H1 (cell line): ENCODE results near the gene IL1A. TPM values are rescaled to one million over a fixed set of nuclear protein-coding genes. Genes with fewer than 3 reads are reported as not detected.

Experiments
- CTCF ChIA-PET: fragments of 300-600 bp; sonication (Branson Sonifier 250); formaldehyde crosslinking; loops from one replicate; lab custom pipeline; 2021; ENCODE audit not compliant: partially characterized antibody; lab: Charles Lee
- POLR2A ChIA-PET: fragments of 300-600 bp; sonication (Branson Sonifier 250); formaldehyde crosslinking; loops from one replicate; lab custom pipeline; 2021; ENCODE audit warnings: inconsistent platforms; ENCODE audit not compliant: partially characterized antibody; lab: Charles Lee
- DNase-seq, 2 experiments: peaks; one replicate each; pipeline versions ENCODE4 v3.0.0 to v3.0.0-alpha.2; 2010 to 2022; ENCODE audit warnings: low spot score in 2 of 2, low read depth in 1 of 2, mixed read lengths in 1 of 2
- FAIRE-seq: peaks from 2 replicates; lab custom pipeline; 2011; peaks lifted over from hg19 to GRCh38; lab: Jason Lieb, UNC
- H2AFZ ChIP-seq: 2 replicates; pipeline ENCODE4 v1.8.1; 2012; ENCODE audit warnings: low read length, inconsistent platforms
- H2AK5ac ChIP-seq: 2 replicates; pipeline ENCODE4 v1.6.1; 2013; ENCODE audit warnings: low read depth, low read length
- H2BK120ac ChIP-seq: replicated peaks from 2 replicates; pipeline ENCODE3; 2013; ENCODE audit warnings: low read depth, low read length, inconsistent platforms
- H2BK12ac ChIP-seq: 2 replicates; pipeline ENCODE4 v1.6.1; 2013; ENCODE audit warnings: low read depth, low read length
- H2BK15ac ChIP-seq: 2 replicates; pipeline ENCODE4 v1.6.1; 2013; ENCODE audit warnings: low read length
- H2BK20ac ChIP-seq: 2 replicates; pipeline ENCODE4 v1.6.1; 2013; ENCODE audit warnings: low read length
- H2BK5ac ChIP-seq: 2 replicates; pipeline ENCODE4 v1.6.1; 2013; ENCODE audit warnings: low read depth, low read length
- H3K14ac ChIP-seq: 2 replicates; pipeline ENCODE4 v1.6.1; 2013; ENCODE audit warnings: inconsistent platforms; ENCODE audit not compliant: insufficient read length
- H3K18ac ChIP-seq: 2 replicates; pipeline ENCODE4 v1.6.1; 2013; ENCODE audit warnings: low read length; ENCODE audit errors: extremely low read depth
- H3K23ac ChIP-seq: 2 replicates; pipeline ENCODE4 v1.6.1; 2013; ENCODE audit warnings: inconsistent platforms; ENCODE audit not compliant: insufficient read length
- H3K23me2 ChIP-seq: 2 replicates; pipeline ENCODE4 v1.6.1; 2013; ENCODE audit warnings: low read depth, low read length
- H3K27ac ChIP-seq: 2 replicates; pipeline ENCODE4 v1.6.1; 2011; ENCODE audit warnings: low read depth, low read length, inconsistent platforms
- H3K27me3 ChIP-seq, 4 experiments: replicated peaks in 1 of 4; 1 replicate in 1 of 4; 2 replicates in 3 of 4; pipeline versions ENCODE4 v1.6.1 to v1.8.1; 2011 to 2013; ENCODE audit warnings: low read length in 3 of 4, mild to moderate bottlenecking in 3 of 4, inconsistent platforms in 2 of 4, mixed read lengths in 2 of 4, moderate library complexity in 1 of 4; ENCODE audit not compliant: control insufficient read depth in 3 of 4, insufficient read depth in 3 of 4; ENCODE audit errors: extremely low read depth in 1 of 4
- H3K36me3 ChIP-seq, 4 experiments: 2 replicates each; pipeline versions ENCODE4 v1.6.1 to v1.8.1; 2011 to 2013; ENCODE audit warnings: mild to moderate bottlenecking in 4 of 4, low read length in 3 of 4, moderate library complexity in 2 of 4, control low read depth in 1 of 4, inconsistent platforms in 1 of 4; ENCODE audit not compliant: insufficient read depth in 4 of 4, control insufficient read depth in 2 of 4
- H3K4ac ChIP-seq: replicated peaks from 2 replicates; pipeline ENCODE3; 2013; ENCODE audit warnings: low read length, low read depth, mixed read lengths, inconsistent platforms; ENCODE audit not compliant: insufficient read length
- H3K4me1 ChIP-seq, 4 experiments: replicated peaks in 1 of 4; 1 replicate in 1 of 4; 2 replicates in 3 of 4; pipeline versions ENCODE4 v1.6.1 to v1.8.1; 2011 to 2013; ENCODE audit warnings: low read length in 3 of 4, inconsistent platforms in 2 of 4, mixed read lengths in 1 of 4; ENCODE audit not compliant: insufficient read depth in 4 of 4, control insufficient read depth in 3 of 4
- H3K4me2 ChIP-seq, 2 experiments: 2 replicates each; pipeline versions ENCODE4 v1.6.1 to v1.8.1; 2011 to 2013; ENCODE audit warnings: low read depth in 2 of 2, low read length in 2 of 2, control low read depth in 1 of 2, inconsistent platforms in 1 of 2, mild to moderate bottlenecking in 1 of 2; ENCODE audit not compliant: insufficient read depth in 1 of 2
- H3K4me3 ChIP-seq, 4 experiments: fragments of 200-600, 300-600 bp in 1 of 4; sonication (generic), shearing (Covaris generic), sonication (Bioruptor Twin) in 1 of 4; 2 replicates each; pipeline versions ENCODE4 v1.5.1 to v1.8.1; 2011 to 2016; ENCODE audit warnings: low read length in 4 of 4, low read depth in 3 of 4, control low read depth in 2 of 4, inconsistent platforms in 2 of 4, mild to moderate bottlenecking in 2 of 4, mixed read lengths in 1 of 4, moderate library complexity in 1 of 4; ENCODE audit not compliant: insufficient read depth in 2 of 4; ENCODE audit errors: extremely low read depth in 1 of 4
- H3K56ac ChIP-seq: replicated peaks from 2 replicates; pipeline ENCODE3; 2013; ENCODE audit warnings: low read depth, mild to moderate bottlenecking, mixed read lengths, low read length, inconsistent platforms; ENCODE audit not compliant: insufficient read length
- H3K79me1 ChIP-seq: 2 replicates; pipeline ENCODE4 v1.6.1; 2013; ENCODE audit warnings: low read depth, low read length, control low read depth
- H3K79me2 ChIP-seq, 2 experiments: 2 replicates each; pipeline versions ENCODE4 v1.6.1 to v1.8.1; 2012 to 2013; ENCODE audit warnings: low read length in 2 of 2, mild to moderate bottlenecking in 2 of 2, inconsistent platforms in 1 of 2; ENCODE audit not compliant: insufficient read depth in 2 of 2, control insufficient read depth in 1 of 2
- H3K9ac ChIP-seq, 4 experiments: replicated peaks in 1 of 4; 1 replicate in 1 of 4; 2 replicates in 3 of 4; pipeline versions ENCODE4 v1.6.1 to v1.8.1; 2011 to 2013; ENCODE audit warnings: low read depth in 3 of 4, low read length in 3 of 4, control low read depth in 2 of 4, mild to moderate bottlenecking in 2 of 4, moderate library complexity in 2 of 4, inconsistent platforms in 1 of 4; ENCODE audit errors: extremely low read depth in 1 of 4
- H3K9me3 ChIP-seq, 2 experiments: 2 replicates each; pipeline versions ENCODE4 v1.6.1 to v1.8.1; 2012 to 2013; ENCODE audit warnings: mild to moderate bottlenecking in 2 of 2, moderate library complexity in 2 of 2, control low read depth in 1 of 2, inconsistent platforms in 1 of 2, low read depth in 1 of 2, low read length in 1 of 2, mixed read lengths in 1 of 2; ENCODE audit not compliant: insufficient read depth in 2 of 2
- H4K20me1 ChIP-seq, 2 experiments: replicated peaks in 1 of 2; 2 replicates each; pipeline versions ENCODE3 to v1.8.1; 2011 to 2013; ENCODE audit warnings: inconsistent platforms in 2 of 2, low read length in 2 of 2, mild to moderate bottlenecking in 1 of 2; ENCODE audit not compliant: insufficient read depth in 2 of 2, control insufficient read depth in 1 of 2
- H4K5ac ChIP-seq: 2 replicates; pipeline ENCODE4 v1.6.1; 2013; ENCODE audit warnings: low read length, low read depth, mixed read lengths, inconsistent platforms; ENCODE audit not compliant: insufficient read length
- H4K8ac ChIP-seq: 2 replicates; pipeline ENCODE4 v1.8.0; 2013; ENCODE audit warnings: mild to moderate bottlenecking, moderate library complexity, low read length, inconsistent platforms; ENCODE audit not compliant: insufficient read depth; ENCODE audit errors: extremely low read depth
- H4K91ac ChIP-seq: replicated peaks from 2 replicates; pipeline ENCODE3; 2013; ENCODE audit warnings: low read length, mixed read lengths, inconsistent platforms; ENCODE audit not compliant: insufficient read length
- GTF2F1 ChIP-seq: IDR thresholded peaks from 2 replicates; pipeline ENCODE4 v1.6.1; 2012; ENCODE audit warnings: low read depth, low read length, improper control_type of control experiment, borderline replicate concordance
- NRF1 ChIP-seq: IDR thresholded peaks from 2 replicates; pipeline ENCODE4 v1.6.1; 2011; ENCODE audit warnings: mild to moderate bottlenecking, low read depth, low read length, improper control_type of control experiment
- POU5F1 ChIP-seq: IDR thresholded peaks from 2 replicates; pipeline ENCODE4 v1.6.1; 2011; ENCODE audit warnings: low read depth, mild to moderate bottlenecking, low read length, moderate library complexity
- whole genome bisulfite sequencing, 2 experiments: shearing (Covaris generic) in 1 of 2; methylation state at CpG; one replicate each; pipeline versions ENCODE4 v1.1.6 to v1.1.7; 2013 to 2015; ENCODE audit warnings: low lambda C conversion rate in 2 of 2, mixed read lengths in 2 of 2, inconsistent platforms in 1 of 2, low coverage in 1 of 2, missing lambda C conversion rate in 1 of 2; ENCODE audit not compliant: insufficient replicate concordance in 2 of 2, insufficient coverage in 1 of 2, insufficient read length in 1 of 2; ENCODE audit errors: extremely low coverage in 1 of 2, missing lambda C conversion rate in 1 of 2; 5-methylcytosine and 5-hydroxymethylcytosine counted together
- polyA plus RNA-seq, 7 experiments: library from polyadenylated mRNA; depleted of rRNA in 3 of 7; stranded (reverse) in 5 of 7; unstranded in 2 of 7; fragments of >200 nt in 5 of 7; fragments of 200-250 nt in 2 of 7; gene quantifications; 1 replicate in 5 of 7; 2 replicates in 1 of 7; 4 replicates in 1 of 7; pipeline versions ENCODE4 v1.2.1 to v1.2.3, GENCODE V29; 2011 to 2013; ENCODE audit warnings: missing spikeins in 2 of 7, mixed read lengths in 2 of 7
- total RNA-seq: library from RNA; stranded (reverse); fragmentation: NEBNext Ultra II Directional; extraction: Animal tissue kit (Norgen Biotek cat#: 25700); gene quantifications from 2 replicates; pipeline ENCODE4 v1.2.1, GENCODE V29; 2021
- TF ChIP-seq, protein P1 (sequence below): IDR thresholded peaks from 2 replicates; pipeline ENCODE4 v1.6.1; 2011; ENCODE audit warnings: low read length, improper control_type of control experiment

Gene IL1A
- total and polyA plus RNA-seq, 2 of the 8 experiments (the other 6 are each of a cell fraction or from before 2014, with no cell fraction given) = 0.32 to 0.74 TPM

DNA sequence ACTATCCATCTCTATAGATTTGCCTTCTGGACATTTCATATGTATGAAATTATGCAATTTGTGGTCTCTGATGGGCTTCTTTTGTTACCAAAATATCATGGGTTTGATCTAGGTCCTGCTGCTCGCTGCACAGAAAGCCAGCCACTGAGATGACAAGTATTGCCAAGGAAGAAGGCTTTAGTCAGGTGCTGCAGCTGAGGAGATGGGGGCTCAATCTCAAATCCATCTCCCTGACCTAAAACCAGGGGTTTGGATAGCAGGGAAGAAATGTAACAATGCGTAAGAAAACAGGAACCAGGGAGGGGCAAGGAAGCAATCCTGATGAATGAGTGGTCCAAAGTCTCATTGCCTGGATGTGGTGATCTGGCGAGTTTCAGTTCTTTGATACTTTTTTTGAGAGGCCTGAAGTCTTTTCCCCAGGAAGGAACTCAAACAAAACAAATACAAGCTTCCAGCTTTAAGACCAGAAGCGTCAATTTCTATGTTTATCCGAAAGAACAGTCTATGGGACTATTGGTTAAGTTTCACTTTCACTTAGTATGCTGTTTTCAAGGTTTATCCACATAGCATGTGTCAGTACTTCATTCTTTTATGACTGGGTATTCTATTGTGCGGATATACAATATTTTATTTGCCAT, 16.5 kb downstream of the IL1A start:
- Histone ChIP-seq H3K18ac (no peak overlapping the region), H2BK12ac (no peak overlapping the region), H4K91ac (no peak overlapping the region), H2BK15ac (no peak overlapping the region), H3K79me1 (peaks cover 4% of the 10 kb centered on the region; the same call in 1 of the 2 replicates), H3K27ac (no peak overlapping the region), H3K4ac (no peak overlapping the region), H3K9ac (no peak overlapping the region), H2AFZ (no peak overlapping the region), H3K4me1 (peaks cover 0 to 8% (median 3%) of the 10 kb centered on the region in 4 experiments; a peak in 3 of 7 replicates), H3K36me3 (no peaks in the 10 kb centered on the region), H3K79me2 (0 out of 4 replicates have a peak, but pooled peaks cover 0 to 3% of the 10 kb centered on the region in 2 experiments), H3K56ac (no peak overlapping the region), H3K23me2 (peaks cover 6% of the 10 kb centered on the region), H3K9me3 (no peaks in the 10 kb centered on the region), H2AK5ac (no peak overlapping the region), H3K23ac (no peak overlapping the region), H3K14ac (no peak overlapping the region), H4K8ac (no peak overlapping the region), H3K4me3 (no peak overlapping the region), H2BK120ac (no peak overlapping the region), H3K4me2 (no peak overlapping the region), H4K5ac (no peak overlapping the region), H2BK20ac (no peak overlapping the region), H2BK5ac (no peak overlapping the region), H3K27me3 (no peaks in the 10 kb centered on the region), H4K20me1 (no peaks in the 10 kb centered on the region)
- FAIRE-seq (no peak), DNase-seq (no peak)
- WGBS, 2 experiments = 89% methylated on average over 6 of the region's 6 CpGs; no CpG with 5 or more reads in 1 of the 2 experiments
- TF ChIP-seq POU5F1 (no peak), NRF1 (no peak), GTF2F1 (no peak)
- TF ChIP-seq, protein P1, sequence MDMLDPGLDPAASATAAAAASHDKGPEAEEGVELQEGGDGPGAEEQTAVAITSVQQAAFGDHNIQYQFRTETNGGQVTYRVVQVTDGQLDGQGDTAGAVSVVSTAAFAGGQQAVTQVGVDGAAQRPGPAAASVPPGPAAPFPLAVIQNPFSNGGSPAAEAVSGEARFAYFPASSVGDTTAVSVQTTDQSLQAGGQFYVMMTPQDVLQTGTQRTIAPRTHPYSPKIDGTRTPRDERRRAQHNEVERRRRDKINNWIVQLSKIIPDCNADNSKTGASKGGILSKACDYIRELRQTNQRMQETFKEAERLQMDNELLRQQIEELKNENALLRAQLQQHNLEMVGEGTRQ = no peak
- CTCF ChIA-PET = interaction anchor here (1.3 kb wide), 1 partner anchor 11 kb away, joined by 3 read pairs; no protein-coding TSS in a partner anchor
- POLR2A ChIA-PET = interaction anchor here (0.7 kb wide), 1 partner anchor 9 kb away, joined by 3 read pairs; no protein-coding TSS in a partner anchor
